Left ventricle myocardium inferior (tissue), 1 donor: ENCODE results near the gene GAB2. TPM values are rescaled to one million over a fixed set of nuclear protein-coding genes. Genes with fewer than 3 reads are reported as not detected.

Experiments
- DNase-seq: peaks from one replicate; pipeline ENCODE4 v3.0.0-alpha.2; 2020
- H3K27ac ChIP-seq: fragments of 200-600 bp; replicated peaks from 2 replicates; pipeline ENCODE4 v1.8.0; 2021
- H3K27me3 ChIP-seq: fragments of 200-600 bp; 2 replicates; pipeline ENCODE4 v1.8.0; 2021; ENCODE audit warnings: low read depth
- H3K36me3 ChIP-seq: fragments of 200-600 bp; 2 replicates; pipeline ENCODE4 v1.8.0; 2021
- H3K4me1 ChIP-seq: fragments of 200-600 bp; 2 replicates; pipeline ENCODE4 v1.8.0; 2021
- H3K4me3 ChIP-seq: fragments of 200-600 bp; 2 replicates; pipeline ENCODE4 v1.8.0; 2021; ENCODE audit warnings: mild to moderate bottlenecking, moderate library complexity
- H3K9me3 ChIP-seq: fragments of 200-600 bp; replicated peaks from 2 replicates; pipeline ENCODE4 v1.8.0; 2021
- intact Hi-C: fragments of 100-400 bp; cut with micrococcal nuclease; formaldehyde crosslinking; loops from one replicate; pipeline ENCODE4 v1.11.0; 2022
- total RNA-seq: library from RNA; stranded (reverse); fragmentation: NEBNext Ultra II Directional; extraction: Animal tissue kit (Norgen Biotek cat#: 25700); gene quantifications from one replicate; pipeline ENCODE4 v1.2.1, GENCODE V29; 2021
- TF ChIP-seq, protein P1 (sequence below): fragments of 200-600 bp; IDR thresholded peaks from 2 replicates; pipeline ENCODE4 v1.8.0; 2021; ENCODE audit warnings: antibody characterized with exemption, mild to moderate bottlenecking, borderline replicate concordance
- donor health status: DM: no; HTN: yes; CAD: no; lungs with severe emphysema.

The GAB2 gene
- total RNA-seq, 1 donor from 2014 or later: 27.4 TPM

DNA sequence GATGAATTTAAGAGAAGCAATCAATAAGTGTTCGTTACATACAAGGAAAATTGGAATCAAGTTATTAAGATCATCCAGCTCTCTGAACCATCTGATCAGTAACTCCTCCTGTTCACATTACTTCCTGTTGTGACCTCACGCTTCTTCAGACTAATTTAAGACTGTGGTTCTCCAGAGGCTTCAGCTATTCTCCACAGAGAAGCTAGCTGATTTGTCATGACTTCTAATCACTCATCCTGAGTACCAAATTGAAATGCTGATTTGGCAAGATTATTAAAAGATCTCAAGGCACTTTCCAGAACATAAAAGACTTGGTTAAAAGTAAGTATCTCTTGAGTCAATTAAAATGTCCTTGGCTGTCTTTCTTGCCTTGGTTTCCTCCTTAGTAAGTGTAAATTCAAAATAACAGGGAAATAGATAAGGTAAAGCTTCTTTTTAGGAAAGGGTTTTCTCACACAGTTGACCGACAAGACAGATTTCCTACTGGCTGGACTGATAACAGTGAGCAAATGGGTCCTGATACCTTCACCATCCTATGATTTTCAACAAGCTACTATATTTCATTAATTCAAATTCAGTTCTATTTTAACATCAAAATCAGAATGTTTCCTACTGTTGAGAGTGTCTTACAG is 38.5 kb downstream of the GAB2 start:
- Histone ChIP-seq H3K4me3 (no peak overlapping the region), H3K4me1 (peaks cover 45% of the 10 kb centered on the region), H3K27me3 (no peaks in the 10 kb centered on the region), H3K36me3 (peaks cover 5% of the 10 kb centered on the region), H3K27ac (no peak overlapping the region), H3K9me3 (peaks cover 7% of the 10 kb centered on the region)
- intact Hi-C loops: no loop called here
- TF ChIP-seq, protein P1, sequence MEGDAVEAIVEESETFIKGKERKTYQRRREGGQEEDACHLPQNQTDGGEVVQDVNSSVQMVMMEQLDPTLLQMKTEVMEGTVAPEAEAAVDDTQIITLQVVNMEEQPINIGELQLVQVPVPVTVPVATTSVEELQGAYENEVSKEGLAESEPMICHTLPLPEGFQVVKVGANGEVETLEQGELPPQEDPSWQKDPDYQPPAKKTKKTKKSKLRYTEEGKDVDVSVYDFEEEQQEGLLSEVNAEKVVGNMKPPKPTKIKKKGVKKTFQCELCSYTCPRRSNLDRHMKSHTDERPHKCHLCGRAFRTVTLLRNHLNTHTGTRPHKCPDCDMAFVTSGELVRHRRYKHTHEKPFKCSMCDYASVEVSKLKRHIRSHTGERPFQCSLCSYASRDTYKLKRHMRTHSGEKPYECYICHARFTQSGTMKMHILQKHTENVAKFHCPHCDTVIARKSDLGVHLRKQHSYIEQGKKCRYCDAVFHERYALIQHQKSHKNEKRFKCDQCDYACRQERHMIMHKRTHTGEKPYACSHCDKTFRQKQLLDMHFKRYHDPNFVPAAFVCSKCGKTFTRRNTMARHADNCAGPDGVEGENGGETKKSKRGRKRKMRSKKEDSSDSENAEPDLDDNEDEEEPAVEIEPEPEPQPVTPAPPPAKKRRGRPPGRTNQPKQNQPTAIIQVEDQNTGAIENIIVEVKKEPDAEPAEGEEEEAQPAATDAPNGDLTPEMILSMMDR: no peak
- DNase-seq: no peak

DNA sequence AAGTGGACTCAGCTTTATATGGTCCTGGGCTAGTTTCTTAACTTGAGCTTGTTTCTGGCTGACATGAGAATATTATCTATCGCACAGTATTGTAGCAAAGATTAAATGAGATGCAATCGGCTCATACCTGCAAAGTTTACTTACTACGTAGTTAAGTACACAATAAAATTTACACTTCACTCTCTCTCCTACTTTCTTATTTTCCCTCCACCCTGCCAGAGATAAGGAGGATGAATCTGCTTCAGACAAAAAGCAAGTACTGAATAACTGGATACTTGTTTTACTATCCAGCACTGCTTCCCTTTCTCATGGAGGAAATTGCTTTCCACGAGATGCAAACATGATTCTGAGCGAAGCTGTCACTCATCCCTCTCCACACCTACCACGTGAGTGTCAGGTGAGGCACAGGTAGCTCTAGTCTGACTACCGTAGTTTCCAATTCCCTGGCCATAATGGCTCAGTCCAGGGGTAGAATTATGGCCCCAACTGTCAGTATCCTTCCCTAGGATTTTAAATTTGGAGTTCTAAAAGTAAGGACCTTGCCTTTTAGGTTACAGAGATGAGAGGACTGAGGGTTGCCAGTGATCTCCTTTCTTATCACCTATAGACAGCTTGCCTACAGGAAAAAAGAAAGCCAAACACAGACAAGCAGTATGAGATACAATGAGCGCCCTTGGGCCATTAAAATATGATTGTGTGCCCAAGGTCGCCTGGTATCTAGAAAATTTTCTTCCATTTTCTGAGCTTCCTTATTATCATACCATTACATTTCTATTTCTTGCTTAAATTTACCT is 39.8 kb downstream of the GAB2 start:
- TF ChIP-seq, protein P1: no peak
- peaks cover 49% of the 10 kb centered on the region for H3K4me1 ChIP-seq
- H3K4me3 ChIP-seq: no peak overlapping the region
- peaks cover 7% of the 10 kb centered on the region for H3K9me3 ChIP-seq
- no peak overlapping the region for H3K27ac ChIP-seq
- no peak for DNase-seq
- H3K27me3 ChIP-seq: no peaks in the 10 kb centered on the region
- intact Hi-C loops: no loop called here
- no peaks in the 10 kb centered on the region for H3K36me3 ChIP-seq

DNA sequence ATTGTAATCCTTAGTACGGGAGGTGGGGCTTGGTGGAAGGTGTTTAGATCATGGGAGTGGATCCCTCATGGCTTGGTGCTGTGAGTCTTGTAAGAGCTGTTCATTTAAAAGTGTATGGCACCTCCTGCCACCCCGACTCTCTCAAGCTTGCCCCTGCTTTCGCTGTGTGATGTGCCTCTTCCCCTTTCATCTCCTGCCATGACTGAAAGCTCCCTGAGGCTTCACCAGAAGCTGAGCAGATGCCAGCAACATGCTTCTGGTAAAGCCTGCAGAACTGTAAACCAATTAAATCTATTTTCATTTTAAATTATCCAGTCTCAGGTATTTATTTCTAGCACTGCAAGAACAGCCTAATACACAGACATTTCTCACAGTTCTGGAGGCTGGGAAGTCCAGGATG is 40.8 kb downstream of the GAB2 start:
- Histone ChIP-seq H3K4me3 (no peak overlapping the region), H3K27me3 (no peaks in the 10 kb centered on the region), H3K27ac (no peak overlapping the region), H3K4me1 (peaks cover 52% of the 10 kb centered on the region), H3K36me3 (no peaks in the 10 kb centered on the region), H3K9me3 (peaks cover 7% of the 10 kb centered on the region)
- no peak for DNase-seq
- TF ChIP-seq, protein P1: no peak
- intact Hi-C loops: no loop called here

DNA sequence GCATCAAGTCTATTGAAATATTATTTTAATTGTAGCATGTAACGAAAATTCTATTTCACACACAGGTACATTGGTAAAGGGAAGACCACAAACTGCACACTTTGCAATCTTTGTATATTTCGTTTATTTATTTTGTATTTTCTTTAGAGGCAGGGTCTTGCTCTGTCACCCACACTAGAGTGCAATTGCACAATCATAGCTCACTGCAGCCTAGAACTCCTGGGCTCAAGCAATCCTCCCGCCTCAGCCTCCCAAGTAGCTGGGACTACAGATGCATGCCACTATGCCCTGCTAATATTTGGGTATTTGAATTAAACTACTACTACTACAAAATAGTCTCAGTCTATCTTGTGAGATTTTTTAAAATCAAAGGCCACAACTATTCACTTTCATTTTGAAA is 42.7 kb downstream of the GAB2 start:
- H3K27ac ChIP-seq: no peak overlapping the region
- H3K36me3 ChIP-seq: no peaks in the 10 kb centered on the region
- H3K27me3 ChIP-seq: no peaks in the 10 kb centered on the region
- intact Hi-C loops: no loop called here
- H3K4me3 ChIP-seq: no peak overlapping the region
- H3K9me3 ChIP-seq: peaks cover 7% of the 10 kb centered on the region
- DNase-seq: no peak
- peaks cover 65% of the 10 kb centered on the region for H3K4me1 ChIP-seq
- TF ChIP-seq, protein P1: no peak

DNA sequence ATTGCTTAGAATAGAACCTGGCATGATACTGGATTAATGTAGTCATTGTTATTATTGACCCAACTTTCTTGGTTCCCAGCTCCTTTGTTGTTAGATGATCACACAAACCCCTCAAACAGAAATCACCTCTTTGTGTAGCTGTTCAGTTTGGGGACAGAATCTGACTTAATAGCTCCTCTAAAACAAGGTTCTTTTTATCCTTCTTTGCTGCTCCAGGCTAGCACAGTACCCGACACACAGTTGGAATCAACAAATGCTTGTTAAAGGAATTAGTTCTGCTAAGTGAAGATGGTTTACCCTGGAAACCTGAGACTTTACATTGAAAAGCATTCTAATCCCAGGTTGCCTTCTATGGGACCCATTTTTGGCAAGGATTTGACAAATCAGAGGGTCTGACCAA is 43.9 kb downstream of the GAB2 start:
- intact Hi-C loops: no loop called here
- peaks cover 53% of the 10 kb centered on the region for H3K4me1 ChIP-seq
- DNase-seq: no peak
- H3K4me3 ChIP-seq: no peak overlapping the region
- TF ChIP-seq, protein P1: no peak
- no peaks in the 10 kb centered on the region for H3K27me3 ChIP-seq
- peaks cover 7% of the 10 kb centered on the region for H3K9me3 ChIP-seq
- H3K27ac ChIP-seq: no peak overlapping the region
- H3K36me3 ChIP-seq: no peaks in the 10 kb centered on the region
